Measurements from ENCODE around the gene TAAR5.

DNA sequence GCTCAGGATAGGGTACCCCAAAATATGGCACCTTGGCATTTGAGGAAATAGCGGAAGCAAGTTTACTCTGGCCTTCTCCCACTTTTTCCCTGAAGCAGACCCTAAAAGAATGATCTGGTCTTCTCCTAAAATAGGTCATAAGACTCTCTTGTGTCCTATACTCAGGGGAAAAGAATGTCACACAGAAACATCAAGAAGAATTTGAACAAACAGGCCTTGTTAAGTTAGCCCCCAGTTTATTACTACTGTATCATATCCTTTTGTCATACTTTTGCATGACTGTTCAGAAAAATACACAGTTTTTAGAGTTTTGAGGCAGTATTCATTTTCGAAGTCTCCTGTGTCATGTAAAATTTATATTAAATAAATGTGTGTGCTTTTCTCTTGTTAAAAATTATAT, 22.1 kb upstream of the TAAR5 start:
- TF ChIP-seq CREB1 (IDR thresholded peaks at IDR 0.05; ENCODE audit: low read depth) (no peak), CBX5 (IDR thresholded peaks at IDR 0.05; ENCODE audit: low read depth) (no peak), POLR2A (IDR thresholded peaks at IDR 0.05; ENCODE audit: low read depth, low read length) (no peak), POLR2AphosphoS5 (IDR thresholded peaks at IDR 0.05; ENCODE audit: low read length) (no peak), NFYB (IDR thresholded peaks at IDR 0.05; ENCODE audit: insufficient read depth, low read depth, low read length) (no peak), SMC3 (IDR thresholded peaks at IDR 0.05; ENCODE audit: borderline replicate concordance, low read length) (no peak)
- TF ChIP-seq, protein P1, sequence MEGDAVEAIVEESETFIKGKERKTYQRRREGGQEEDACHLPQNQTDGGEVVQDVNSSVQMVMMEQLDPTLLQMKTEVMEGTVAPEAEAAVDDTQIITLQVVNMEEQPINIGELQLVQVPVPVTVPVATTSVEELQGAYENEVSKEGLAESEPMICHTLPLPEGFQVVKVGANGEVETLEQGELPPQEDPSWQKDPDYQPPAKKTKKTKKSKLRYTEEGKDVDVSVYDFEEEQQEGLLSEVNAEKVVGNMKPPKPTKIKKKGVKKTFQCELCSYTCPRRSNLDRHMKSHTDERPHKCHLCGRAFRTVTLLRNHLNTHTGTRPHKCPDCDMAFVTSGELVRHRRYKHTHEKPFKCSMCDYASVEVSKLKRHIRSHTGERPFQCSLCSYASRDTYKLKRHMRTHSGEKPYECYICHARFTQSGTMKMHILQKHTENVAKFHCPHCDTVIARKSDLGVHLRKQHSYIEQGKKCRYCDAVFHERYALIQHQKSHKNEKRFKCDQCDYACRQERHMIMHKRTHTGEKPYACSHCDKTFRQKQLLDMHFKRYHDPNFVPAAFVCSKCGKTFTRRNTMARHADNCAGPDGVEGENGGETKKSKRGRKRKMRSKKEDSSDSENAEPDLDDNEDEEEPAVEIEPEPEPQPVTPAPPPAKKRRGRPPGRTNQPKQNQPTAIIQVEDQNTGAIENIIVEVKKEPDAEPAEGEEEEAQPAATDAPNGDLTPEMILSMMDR (IDR thresholded peaks at IDR 0.05 in 2 of 3, conservative IDR thresholded peaks at IDR 0.05 in 1 of 3; ENCODE audit: control insufficient read depth in 2 of 3, extremely low read depth in 1 of 3, insufficient read depth in 1 of 3, low read depth in 3 of 3, low read length in 3 of 3), result no peak

Measured in GM12878 (cell line).